ACC112 (cell line): Measurements from ENCODE around the gene TGFBR3.

ENCODE experiments used
- H2AFZ ChIP-seq: fragments of 200-600 bp; sonication (generic); one replicate; pipeline ENCODE4 v1.6.0; 2017; ENCODE audit warnings: antibody characterized with exemption, low read length; ENCODE audit not compliant: unreplicated experiment
- H3K27ac ChIP-seq: fragments of 200-600 bp; sonication (generic); 2 replicates; pipeline ENCODE4 v1.5.1; 2014; ENCODE audit warnings: low read depth, mild to moderate bottlenecking, antibody characterized with exemption, low read length, moderate library complexity
- H3K27me3 ChIP-seq: fragments of 200-600 bp; sonication (generic); 2 replicates; pipeline ENCODE4 v1.6.1; 2014; ENCODE audit warnings: mild to moderate bottlenecking, antibody characterized with exemption, low read length, moderate library complexity, mixed read lengths; ENCODE audit not compliant: insufficient read depth
- H3K36me3 ChIP-seq: fragments of 200-600 bp; sonication (generic); 2 replicates; pipeline ENCODE4 v1.6.1; 2016; ENCODE audit warnings: mild to moderate bottlenecking, antibody characterized with exemption, low read length, moderate library complexity, mixed read lengths; ENCODE audit not compliant: insufficient read depth
- H3K4me1 ChIP-seq: fragments of 200-600 bp; sonication (generic); one replicate; pipeline ENCODE4 v1.6.1; 2016; ENCODE audit warnings: low read length, mixed read lengths; ENCODE audit not compliant: insufficient read depth, unreplicated experiment, control insufficient read depth
- H3K4me3 ChIP-seq: fragments of 200-600 bp; sonication (generic); 2 replicates; pipeline ENCODE4 v1.5.1; 2014; ENCODE audit warnings: mild to moderate bottlenecking, low read depth, low read length
- H3K79me2 ChIP-seq: fragments of 200-600 bp; sonication (generic); one replicate; pipeline ENCODE4 v1.6.0; 2016; ENCODE audit warnings: low read length; ENCODE audit not compliant: control insufficient read depth, unreplicated experiment, insufficient read depth

TGFBR3 gene

GRCh38 chr1:91807921-91808620 is 77.9 kb downstream of the TGFBR3 start:
- no peak overlapping the region for H2AFZ ChIP-seq
- H3K27ac ChIP-seq, result no peak overlapping the region
- peaks cover 37% of the 10 kb centered on the region for H3K4me1 ChIP-seq

GRCh38 chr1:91806769-91807700 is 78.9 kb downstream of the TGFBR3 start:
- Histone ChIP-seq H3K79me2 (no peaks in the 10 kb centered on the region), H3K27ac (no peak overlapping the region), H3K4me1 (peaks cover 37% of the 10 kb centered on the region), H3K4me3 (no peak overlapping the region), H3K36me3 (no peaks in the 10 kb centered on the region), H3K27me3 (no peaks in the 10 kb centered on the region), H2AFZ (no peak overlapping the region)

More at GRCh38 chr1:91807921-91808620, 77.9 kb downstream of the TGFBR3 start:
- H3K4me3 ChIP-seq, result no peak overlapping the region
- H3K79me2 ChIP-seq, result no peaks in the 10 kb centered on the region
- no peaks in the 10 kb centered on the region for H3K36me3 ChIP-seq
- H3K27me3 ChIP-seq, result no peaks in the 10 kb centered on the region

- Histone ChIP-seq H3K27ac (no peak overlapping the region), H3K27me3 (no peaks in the 10 kb centered on the region), H2AFZ (no peak overlapping the region), H3K4me1 (peaks cover 37% of the 10 kb centered on the region), H3K4me3 (no peak overlapping the region), H3K79me2 (no peaks in the 10 kb centered on the region), H3K36me3 (no peaks in the 10 kb centered on the region)
Measured at GRCh38 chr1:91806181-91806768, 79.7 kb downstream of the TGFBR3 start.

- H3K36me3 ChIP-seq, result no peaks in the 10 kb centered on the region
- no peak overlapping the region for H3K4me3 ChIP-seq
- no peak overlapping the region for H3K27ac ChIP-seq
- peaks cover 37% of the 10 kb centered on the region for H3K4me1 ChIP-seq
- H3K27me3 ChIP-seq, result no peaks in the 10 kb centered on the region
- H2AFZ ChIP-seq, result no peak overlapping the region
- no peaks in the 10 kb centered on the region for H3K79me2 ChIP-seq
Measured at GRCh38 chr1:91805311-91805801, 80.6 kb downstream of the TGFBR3 start.

- Histone ChIP-seq H3K27me3 (no peaks in the 10 kb centered on the region), H2AFZ (no peak overlapping the region), H3K4me1 (peaks cover 33% of the 10 kb centered on the region), H3K79me2 (no peaks in the 10 kb centered on the region), H3K27ac (no peak overlapping the region), H3K36me3 (no peaks in the 10 kb centered on the region), H3K4me3 (no peak overlapping the region)
Measured at GRCh38 chr1:91804546-91805023, 81.4 kb downstream of the TGFBR3 start.

- Histone ChIP-seq H3K27ac (no peak overlapping the region), H3K79me2 (no peaks in the 10 kb centered on the region), H3K4me3 (no peak overlapping the region), H3K4me1 (peaks cover 29% of the 10 kb centered on the region), H3K27me3 (no peaks in the 10 kb centered on the region), H2AFZ (no peak overlapping the region), H3K36me3 (no peaks in the 10 kb centered on the region)
Measured at GRCh38 chr1:91803847-91804545, 82.0 kb downstream of the TGFBR3 start.

- Histone ChIP-seq H3K79me2 (no peaks in the 10 kb centered on the region), H3K36me3 (no peaks in the 10 kb centered on the region), H3K4me3 (no peak overlapping the region), H3K4me1 (peaks cover 28% of the 10 kb centered on the region), H3K27me3 (no peaks in the 10 kb centered on the region), H2AFZ (no peak overlapping the region), H3K27ac (no peak overlapping the region)
Measured at GRCh38 chr1:91803123-91803522, 82.8 kb downstream of the TGFBR3 start.

GRCh38 chr1:91801496-91802115 is 84.3 kb downstream of the TGFBR3 start:
- Histone ChIP-seq H3K36me3 (no peaks in the 10 kb centered on the region), H3K4me1 (peaks cover 17% of the 10 kb centered on the region), H3K79me2 (no peaks in the 10 kb centered on the region), H3K27ac (no peak overlapping the region), H3K4me3 (no peak overlapping the region), H3K27me3 (no peaks in the 10 kb centered on the region), H2AFZ (no peak overlapping the region)

- no peak overlapping the region for H3K4me3 ChIP-seq
- H2AFZ ChIP-seq, result no peak overlapping the region
- no peaks in the 10 kb centered on the region for H3K36me3 ChIP-seq
- no peaks in the 10 kb centered on the region for H3K79me2 ChIP-seq
- H3K27ac ChIP-seq, result no peak overlapping the region
- H3K27me3 ChIP-seq, result no peaks in the 10 kb centered on the region
- peaks cover 29% of the 10 kb centered on the region for H3K4me1 ChIP-seq
Measured at GRCh38 chr1:91799863-91800262, 86.1 kb downstream of the TGFBR3 start.

GRCh38 chr1:91799159-91799558 is 86.8 kb downstream of the TGFBR3 start:
- no peak overlapping the region for H3K27ac ChIP-seq

More at GRCh38 chr1:91799159-91799558, 86.8 kb downstream of the TGFBR3 start:
- Histone ChIP-seq H3K27me3 (no peaks in the 10 kb centered on the region), H2AFZ (no peak overlapping the region), H3K4me3 (no peak overlapping the region), H3K79me2 (no peaks in the 10 kb centered on the region), H3K36me3 (no peaks in the 10 kb centered on the region), H3K4me1 (peaks cover 25% of the 10 kb centered on the region)
